Neutrophil (primary cell): Measurements from ENCODE around the gene ATG13.

ENCODE experiments used
- H3K27ac ChIP-seq: fragments of 200-600 bp; sonication (generic); 2 replicates; pipeline ENCODE4 v1.5.1; 2016; ENCODE audit warnings: mild to moderate bottlenecking, moderate library complexity
- H3K27me3 ChIP-seq: fragments of 200-600 bp; sonication (generic); 2 replicates; pipeline ENCODE4 v1.6.0; 2016; ENCODE audit warnings: mild to moderate bottlenecking
- H3K36me3 ChIP-seq: fragments of 200-600 bp; sonication (generic); 2 replicates; pipeline ENCODE4 v1.5.1; 2017
- H3K4me1 ChIP-seq, 2 experiments: fragments of 200-600 bp in 1 of 2; sonication (generic) in 1 of 2; 1 replicate in 1 of 2; 2 replicates in 1 of 2; pipeline versions ENCODE4 v1.5.1 to v1.6.1; 2013 to 2016; ENCODE audit warnings: low read depth in 1 of 2, low read length in 1 of 2, mild to moderate bottlenecking in 1 of 2, moderate library complexity in 1 of 2; ENCODE audit not compliant: control insufficient read depth in 1 of 2, insufficient read depth in 1 of 2
- H3K4me3 ChIP-seq, 2 experiments: fragments of 200-600 bp in 1 of 2; sonication (generic) in 1 of 2; 1 replicate in 1 of 2; 2 replicates in 1 of 2; pipeline ENCODE4 v1.5.1; 2013 to 2016; ENCODE audit warnings: low read depth in 1 of 2, low read length in 1 of 2, mild to moderate bottlenecking in 1 of 2, moderate library complexity in 1 of 2
- H3K9me3 ChIP-seq: fragments of 200-600 bp; sonication (generic); 2 replicates; pipeline ENCODE4 v1.5.1; 2016
- CTCF ChIP-seq: fragments of 200-600 bp; sonication (generic); IDR thresholded peaks from 2 replicates; pipeline ENCODE4 v1.5.1; 2016; ENCODE audit warnings: antibody characterized with exemption

The ATG13 gene

DNA sequence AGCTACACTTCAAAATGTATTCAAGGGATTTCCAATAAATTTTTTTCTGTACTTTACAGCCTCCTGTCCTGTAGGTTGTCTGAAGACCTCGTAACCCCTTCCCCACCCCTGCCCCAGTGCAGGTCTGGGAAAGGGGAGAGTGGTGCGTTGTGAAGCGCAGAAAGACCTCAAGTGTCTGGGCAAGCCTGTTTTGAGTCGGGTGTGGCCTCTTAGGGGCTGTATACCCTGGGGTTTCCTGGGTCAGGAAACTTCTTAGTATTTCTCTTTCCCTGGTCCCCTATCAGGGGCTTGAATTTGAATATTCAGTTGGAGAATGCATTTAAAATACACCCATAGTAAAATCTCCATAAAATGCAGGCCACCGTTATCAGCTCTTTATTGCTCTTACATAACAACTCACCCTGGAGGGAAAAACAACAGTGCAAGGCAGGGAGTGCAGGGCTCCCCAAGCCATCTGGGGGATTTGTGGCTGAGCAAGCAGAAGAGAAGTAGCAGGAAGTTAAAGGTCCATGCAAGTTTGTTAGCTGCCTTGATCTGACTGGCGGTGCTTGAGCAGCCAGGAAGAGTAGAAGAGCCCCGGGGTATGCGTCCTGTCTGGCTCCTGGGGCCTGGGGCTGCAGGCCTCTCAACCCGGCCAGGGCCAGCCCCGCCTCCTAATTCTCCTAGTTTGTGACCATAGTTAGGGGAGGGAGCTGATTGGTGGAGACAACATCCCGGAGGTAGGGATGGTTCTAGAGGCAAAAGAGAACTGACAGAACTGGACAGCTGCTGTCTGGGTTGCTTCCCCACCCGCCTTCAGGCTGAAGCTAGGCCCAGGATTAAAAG lies 57.3 kb downstream of the ATG13 start:
- H3K27me3 ChIP-seq, result no peaks in the 10 kb centered on the region
- H3K4me3 ChIP-seq, result peak overlapping the region; percentile 49 to 59
- peaks cover 24% of the 10 kb centered on the region for H3K36me3 ChIP-seq
- H3K4me1 ChIP-seq, result peaks cover 89 to 90% of the 10 kb centered on the region in 2 experiments
- TF ChIP-seq CTCF, result no peak
- H3K27ac ChIP-seq, result peak overlapping the region; percentile 96
- H3K9me3 ChIP-seq, result no peaks in the 10 kb centered on the region

DNA sequence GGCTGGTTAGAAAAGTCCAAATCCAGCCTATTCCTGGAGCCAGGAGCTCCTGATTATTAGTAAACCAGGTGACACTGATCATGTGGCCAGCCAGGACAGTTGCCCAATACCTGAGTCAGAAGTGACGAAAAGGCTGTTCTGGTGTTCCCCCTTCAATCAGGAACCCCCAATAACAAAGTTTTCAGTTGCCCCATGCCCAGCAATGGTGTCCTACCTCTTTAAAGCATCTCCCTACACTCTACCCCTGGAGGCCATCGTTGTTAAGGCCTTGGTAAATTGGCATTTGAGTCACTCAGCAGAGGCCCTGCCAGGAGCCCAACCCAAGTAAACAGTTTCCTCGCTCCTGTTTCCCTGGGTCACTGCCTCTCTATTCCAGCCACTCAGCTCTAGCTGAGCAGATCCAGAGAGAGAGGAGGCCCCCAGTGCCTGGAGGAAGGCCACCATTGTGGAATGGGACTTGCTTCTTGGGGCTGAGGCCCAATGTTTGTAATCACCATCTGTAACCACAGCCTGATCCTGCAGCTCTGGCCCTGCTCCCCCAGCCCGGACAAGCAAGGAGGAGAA lies 58.0 kb downstream of the ATG13 start:
- peak overlapping the region; percentile 49 to 59 for H3K4me3 ChIP-seq

GRCh38 chr11:46675949-46676348 lies 58.6 kb downstream of the ATG13 start:
- Histone ChIP-seq H3K27me3 (no peaks in the 10 kb centered on the region), H3K9me3 (no peaks in the 10 kb centered on the region), H3K36me3 (peaks cover 32% of the 10 kb centered on the region), H3K4me3 (peak overlapping the region; percentile 49 to 59), H3K27ac (peak overlapping the region; percentile 96), H3K4me1 (peaks cover 76 to 78% of the 10 kb centered on the region in 2 experiments)
- TF ChIP-seq CTCF, result no peak

More for the DNA sequence above, 58.0 kb downstream of the ATG13 start:
- Histone ChIP-seq H3K9me3 (no peaks in the 10 kb centered on the region), H3K27ac (peak overlapping the region; percentile 96), H3K27me3 (no peaks in the 10 kb centered on the region), H3K4me1 (peaks cover 82 to 83% of the 10 kb centered on the region in 2 experiments), H3K36me3 (peaks cover 26% of the 10 kb centered on the region)
- TF ChIP-seq CTCF, result no peak

DNA sequence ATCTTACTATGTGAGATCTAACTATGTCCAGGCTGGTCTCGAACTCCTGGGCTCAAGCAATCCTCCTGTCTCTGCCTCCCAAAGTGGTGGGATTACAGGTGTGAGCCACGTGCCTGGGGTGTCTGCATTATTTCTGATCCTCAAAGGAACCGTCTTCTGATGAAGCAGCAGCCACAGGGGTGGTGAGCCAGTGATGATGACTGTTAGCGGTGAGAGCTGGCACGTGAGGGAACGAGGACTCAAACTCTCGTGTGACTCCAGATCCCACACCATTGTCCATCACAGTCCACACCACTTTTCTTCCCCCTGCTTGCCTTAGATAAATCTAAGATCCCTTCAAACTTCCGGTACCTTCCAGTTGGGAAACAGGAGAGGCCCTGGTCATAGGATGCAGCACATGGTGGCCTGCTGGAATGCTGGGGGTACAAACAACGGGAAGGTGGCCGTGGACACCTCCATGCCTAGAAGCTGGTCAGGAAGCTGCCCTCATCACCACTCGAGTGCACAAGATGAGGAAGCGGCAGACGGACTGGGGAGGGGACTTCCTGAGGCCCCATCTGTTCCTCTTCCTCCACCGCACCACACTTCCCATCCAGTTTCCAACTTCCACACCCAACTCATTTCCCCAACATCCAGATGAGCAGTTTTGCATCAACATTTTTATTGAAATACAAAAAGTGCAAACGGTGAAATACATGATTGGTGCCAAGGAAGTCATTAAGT lies 59.2 kb downstream of the ATG13 start:
- H3K4me3 ChIP-seq, result peak overlapping the region; percentile 49 to 59

More for the DNA sequence above, 59.2 kb downstream of the ATG13 start:
- H3K36me3 ChIP-seq, result peaks cover 38% of the 10 kb centered on the region
- H3K27me3 ChIP-seq, result no peaks in the 10 kb centered on the region
- no peaks in the 10 kb centered on the region for H3K9me3 ChIP-seq
- H3K4me1 ChIP-seq, result peaks cover 70 to 71% of the 10 kb centered on the region in 2 experiments
- no peak for TF ChIP-seq CTCF
- H3K27ac ChIP-seq, result peak overlapping the region; percentile 96
